NCI-H146 (cell line): Measurements from ENCODE around the gene SPHK1.
A peak's percentile ranks its signal among the peaks of the same experiment; 100 is the strongest.
"Not testable (repeated sequence)": the region's sequence is repeated elsewhere in the genome, so short reads cannot be mapped to it uniquely, and the experiment has no call there.

ENCODE experiments used
- DNase-seq: peaks from one replicate; lab custom pipeline; 2025; lab: John Stamatoyannopoulos, UW

Gene SPHK1

GRCh38 chr17:76384222-76384986 is at the start of gene SPHK1:
TSS of gene SPHK1 (plus strand) at chr17:76384609. CDS start at chr17:76385645, 1,036 bp downstream.
- DNase-seq: peak; percentile 62

- no peak for DNase-seq
Measured at GRCh38 chr17:76335716-76336381, 48.6 kb upstream of the SPHK1 start.

- no peak for DNase-seq
Measured at GRCh38 chr17:76336756-76337412, 47.5 kb upstream of the SPHK1 start.

GRCh38 chr17:76337413-76337777 is 47.0 kb upstream of the SPHK1 start:
- DNase-seq: no peak

- DNase-seq: no peak
Measured at GRCh38 chr17:76341301-76341700, 43.1 kb upstream of the SPHK1 start.

GRCh38 chr17:76343106-76343505 is 41.3 kb upstream of the SPHK1 start:
- no peak for DNase-seq

- DNase-seq: no peak
Measured at GRCh38 chr17:76345377-76345974, 38.9 kb upstream of the SPHK1 start.

- DNase-seq: not testable (repeated sequence)
Measured at GRCh38 chr17:76346936-76347335, 37.5 kb upstream of the SPHK1 start.

GRCh38 chr17:76350463-76350862 is 33.9 kb upstream of the SPHK1 start:
- DNase-seq: no peak

- no peak for DNase-seq
Measured at GRCh38 chr17:76351526-76352071, 32.8 kb upstream of the SPHK1 start.

GRCh38 chr17:76353004-76353598 is 31.3 kb upstream of the SPHK1 start:
- peak; percentile 41 for DNase-seq

GRCh38 chr17:76353599-76354316 is 30.7 kb upstream of the SPHK1 start, which contains the start of gene PRPSAP1:
TSS of gene PRPSAP1 (minus strand) at chr17:76353916. CDS start at chr17:76353703, 213 bp downstream.
- peak; percentile 91 for DNase-seq

GRCh38 chr17:76354317-76354729 is 30.1 kb upstream of the SPHK1 start:
- no peak for DNase-seq

GRCh38 chr17:76354747-76355310 is 29.6 kb upstream of the SPHK1 start:
- no peak for DNase-seq

- DNase-seq: no peak
Measured at GRCh38 chr17:76356803-76357456, 27.5 kb upstream of the SPHK1 start.

- no peak for DNase-seq
Measured at GRCh38 chr17:76357597-76358158, 26.7 kb upstream of the SPHK1 start.

- no peak for DNase-seq
Measured at GRCh38 chr17:76359375-76359774, 25.0 kb upstream of the SPHK1 start.

- DNase-seq: not testable (repeated sequence)
Measured at GRCh38 chr17:76359776-76360175, 24.6 kb upstream of the SPHK1 start.

GRCh38 chr17:76360461-76360860 is 23.9 kb upstream of the SPHK1 start:
- no peak for DNase-seq
